Kidney capillary endothelial cell (primary cell): ENCODE results near the gene YWHAB.

Experiments used
- DNase-seq: peaks from one replicate; pipeline ENCODE4 v3.0.0-alpha.2; 2018; ENCODE audit warnings: low spot score

The YWHAB gene

GRCh38 chr20:44956410-44956809, 70.9 kb downstream of the YWHAB start:
- DNase-seq = no peak
